Medulla oblongata (tissue), 1 donor: ENCODE results near the gene SMARCE1.
"Not testable (repeated sequence)": the region's sequence is repeated elsewhere in the genome, so short reads cannot be mapped to it uniquely, and the experiment has no call there.

ENCODE experiments used
- DNase-seq: peaks from one replicate; pipeline ENCODE4 v3.0.0-alpha.2; 2015; ENCODE audit errors: extremely low spot score

Gene SMARCE1

GRCh38 chr17:40611840-40612474, 35.7 kb downstream of the SMARCE1 start:
- DNase-seq, result no peak

- no peak for DNase-seq
Observed at GRCh38 chr17:40610359-40610758, 37.3 kb downstream of the SMARCE1 start.

GRCh38 chr17:40608061-40608581, 39.5 kb downstream of the SMARCE1 start:
- DNase-seq, result no peak

GRCh38 chr17:40607641-40608040, 40.0 kb downstream of the SMARCE1 start:
- no peak for DNase-seq

GRCh38 chr17:40606548-40607353, 40.9 kb downstream of the SMARCE1 start:
- DNase-seq, result no peak

- no peak for DNase-seq
Observed at GRCh38 chr17:40605306-40605705, 42.3 kb downstream of the SMARCE1 start.

GRCh38 chr17:40604327-40605080, 43.1 kb downstream of the SMARCE1 start:
- DNase-seq, result no peak

- DNase-seq, result no peak
Observed at GRCh38 chr17:40602445-40603443, 44.9 kb downstream of the SMARCE1 start.

GRCh38 chr17:40600486-40601046, 47.1 kb downstream of the SMARCE1 start:
- no peak for DNase-seq

GRCh38 chr17:40599468-40599763, 48.2 kb downstream of the SMARCE1 start:
- DNase-seq, result no peak

- DNase-seq, result peak; percentile 20
Observed at GRCh38 chr17:40598619-40599467, 48.8 kb downstream of the SMARCE1 start.

- no peak for DNase-seq
Observed at GRCh38 chr17:40598301-40598618, 49.4 kb downstream of the SMARCE1 start.

- no peak for DNase-seq
Observed at GRCh38 chr17:40597556-40598300, 49.9 kb downstream of the SMARCE1 start.

- no peak for DNase-seq
Observed at GRCh38 chr17:40597156-40597555, 50.5 kb downstream of the SMARCE1 start.

- DNase-seq, result no peak
Observed at GRCh38 chr17:40596261-40596919, 51.2 kb downstream of the SMARCE1 start.

- no peak for DNase-seq
Observed at GRCh38 chr17:40590742-40591141, 56.9 kb downstream of the SMARCE1 start.

- DNase-seq, result no peak
Observed at GRCh38 chr17:40588552-40588951, 59.1 kb downstream of the SMARCE1 start.

GRCh38 chr17:40586264-40586663, 61.4 kb downstream of the SMARCE1 start:
- not testable (repeated sequence) for DNase-seq

GRCh38 chr17:40584950-40585349, 62.7 kb downstream of the SMARCE1 start:
- not testable (repeated sequence) for DNase-seq
